HFFc6 (cell line): ENCODE data around the gene REEP1. TPM values are rescaled to one million over a fixed set of nuclear protein-coding genes. Genes with fewer than 3 reads are reported as not detected.

Experiments used
- DNase-seq: peaks from one replicate; pipeline ENCODE4 v3.0.0-alpha.2; 2018
- H3K27ac Mint-ChIP-seq: 2 replicates; pipeline ENCODE4 v1.8.0; 2020; ENCODE audit warnings: mild to moderate bottlenecking, mixed read lengths
- H3K27me3 Mint-ChIP-seq: 2 replicates; pipeline ENCODE4 v1.8.0; 2021; ENCODE audit warnings: mild to moderate bottlenecking, moderate library complexity, mixed read lengths; ENCODE audit not compliant: insufficient read depth
- H3K36me3 Mint-ChIP-seq: 2 replicates; pipeline ENCODE4 v1.8.0; 2021; ENCODE audit warnings: low read depth, mixed read lengths
- H3K4me1 Mint-ChIP-seq: 2 replicates; pipeline ENCODE4 v1.8.0; 2020; ENCODE audit warnings: low read depth, mixed read lengths
- H3K4me3 Mint-ChIP-seq: 2 replicates; pipeline ENCODE4 v1.8.0; 2020; ENCODE audit warnings: mild to moderate bottlenecking, moderate library complexity, mixed read lengths
- H3K9me3 Mint-ChIP-seq: 2 replicates; pipeline ENCODE4 v1.8.0; 2020; ENCODE audit warnings: mild to moderate bottlenecking, mixed read lengths
- CTCF ChIP-seq: fragments of 200-600 bp; sonication (generic); IDR thresholded peaks from 2 replicates; pipeline ENCODE4 v1.5.0; 2021; ENCODE audit warnings: antibody characterized with exemption, mild to moderate bottlenecking
- microRNA-seq: library from miRNA; unstranded; fragments of <30 nt; microRNA quantifications from one replicate; pipeline ENCODE4, GENCODE V29; 2019
- total RNA-seq, 6 experiments: library from RNA; stranded (reverse); fragmentation: NEBNext Ultra II Directional; extraction: Animal tissue kit (Norgen Biotek cat#: 25700); gene quantifications; 2 replicates in 1 of 6; 3 replicates in 5 of 6; pipeline ENCODE4 v1.2.3, GENCODE V29; 2021

REEP1 gene
- total RNA-seq, 6 experiments from 2014 or later = 0.07 to 0.23 (median 0.15) TPM

DNA sequence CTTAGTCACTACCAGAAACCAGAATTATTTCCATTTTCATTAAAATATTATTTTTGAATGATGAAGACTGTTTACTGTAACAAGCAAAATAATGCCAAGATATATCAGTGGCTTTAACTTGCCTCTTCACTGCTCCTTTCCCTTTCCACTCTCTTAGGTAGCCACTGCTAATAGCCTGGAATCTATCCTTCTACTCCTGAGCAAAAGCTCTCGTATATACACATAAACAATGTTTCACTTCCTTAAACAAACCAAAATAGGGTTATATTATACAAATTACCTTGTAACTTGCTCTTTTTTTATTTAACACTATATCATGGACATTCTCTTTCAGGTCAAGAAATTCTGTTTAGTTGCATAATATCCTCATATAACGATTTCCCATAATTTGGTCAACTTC is 163.0 kb downstream of the REEP1 start:
- no peak for DNase-seq
- no peak overlapping the region for H3K27ac Mint-ChIP-seq
- H3K36me3 Mint-ChIP-seq = peaks cover 10% of the 10 kb centered on the region
- H3K9me3 Mint-ChIP-seq = no peaks in the 10 kb centered on the region
- H3K4me1 Mint-ChIP-seq = peaks cover 31% of the 10 kb centered on the region
- H3K27me3 Mint-ChIP-seq = no peaks in the 10 kb centered on the region
- TF ChIP-seq CTCF = no peak
- H3K4me3 Mint-ChIP-seq = no peak overlapping the region

GRCh38 chr2:86172610-86173009 is 164.8 kb downstream of the REEP1 start:
- no peaks in the 10 kb centered on the region for H3K27me3 Mint-ChIP-seq
- H3K27ac Mint-ChIP-seq = no peak overlapping the region
- H3K4me3 Mint-ChIP-seq = no peak overlapping the region
- H3K36me3 Mint-ChIP-seq = peaks cover 19% of the 10 kb centered on the region
- TF ChIP-seq CTCF = no peak
- H3K4me1 Mint-ChIP-seq = peaks cover 31% of the 10 kb centered on the region
- H3K9me3 Mint-ChIP-seq = no peaks in the 10 kb centered on the region
- DNase-seq = no peak

- Mint-ChIP-seq H3K27me3 (no peaks in the 10 kb centered on the region), H3K9me3 (no peaks in the 10 kb centered on the region), H3K27ac (no peak overlapping the region), H3K4me1 (peaks cover 22% of the 10 kb centered on the region), H3K4me3 (no peak overlapping the region), H3K36me3 (peaks cover 22% of the 10 kb centered on the region)
- no peak for TF ChIP-seq CTCF
- no peak for DNase-seq
Measured at GRCh38 chr2:86171295-86171694, 166.1 kb downstream of the REEP1 start.

DNA sequence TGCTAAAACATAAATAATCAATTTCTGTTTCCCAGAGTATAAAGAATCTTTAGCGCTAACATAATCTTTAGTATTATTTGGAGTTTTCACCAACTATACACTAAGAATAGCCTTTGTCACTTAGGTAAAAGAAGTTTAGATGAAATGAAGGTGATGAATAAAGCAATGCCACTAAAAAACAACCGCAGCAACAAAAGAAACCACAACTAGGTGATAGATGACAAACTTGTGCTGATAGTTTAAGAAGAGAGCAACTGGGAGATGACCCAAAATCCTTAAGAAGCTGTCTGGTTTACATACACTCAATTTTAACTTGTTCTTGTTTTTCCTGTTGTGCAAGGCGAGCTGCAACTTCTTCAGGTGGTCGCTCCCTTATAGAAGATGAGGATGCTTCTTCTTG is 167.0 kb downstream of the REEP1 start:
- Mint-ChIP-seq H3K36me3 (peaks cover 24% of the 10 kb centered on the region), H3K9me3 (no peaks in the 10 kb centered on the region), H3K27ac (no peak overlapping the region), H3K4me1 (peaks cover 14% of the 10 kb centered on the region), H3K27me3 (no peaks in the 10 kb centered on the region), H3K4me3 (no peak overlapping the region)
- no peak for TF ChIP-seq CTCF
- no peak for DNase-seq

Small RNA genes within 50 kb of the gene (microRNA-seq; reads per million reads assigned to microRNA genes)
- not detected for gene MIR4779

Other genes starting within 250 kb of the REEP1 start
- gene POLR1A, start 231.7 kb downstream of the REEP1 start, total RNA-seq = 10 to 100 TPM; 32.2 to 37.6 (median 34.8) TPM
- gene PTCD3, start 231.4 kb downstream of the REEP1 start, total RNA-seq = 10 to 100 TPM; 59.5 to 75.4 (median 69.3) TPM
- gene IMMT, start 142.2 kb downstream of the REEP1 start, total RNA-seq = 10 to 100 TPM; 83.0 to 93.4 (median 87.6) TPM
- gene MRPL35, start 138.2 kb downstream of the REEP1 start, total RNA-seq = 10 to 100 TPM; 36.3 to 55.3 (median 46.6) TPM
- gene KDM3A, start 103.7 kb upstream of the REEP1 start, total RNA-seq = 10 to 100 TPM; 17.6 to 25.1 (median 21.3) TPM
- gene CHMP3, start 225.8 kb upstream of the REEP1 start, total RNA-seq = 100 to 1,000 TPM in 5 of 6 experiments, 10 to 100 TPM in 1; 96.3 to 120 (median 113) TPM